Esophagus (tissue), 2 donors: ENCODE results near the gene C1orf21. TPM values are rescaled to one million over a fixed set of nuclear protein-coding genes. Genes with fewer than 3 reads are reported as not detected.

Source experiments
- H3K27ac ChIP-seq, 2 donors: one replicate each; pipeline ENCODE4 v1.5.1; 2013; ENCODE audit warnings: low read depth in 2 of 2, mild to moderate bottlenecking in 2 of 2, inconsistent platforms in 1 of 2, low read length in 1 of 2, moderate library complexity in 1 of 2
- H3K27me3 ChIP-seq, 2 donors: one replicate each; pipeline ENCODE4 v1.6.1; 2013; ENCODE audit warnings: low read length in 2 of 2, control low read depth in 1 of 2, mild to moderate bottlenecking in 1 of 2; ENCODE audit not compliant: insufficient read depth in 2 of 2, control insufficient read depth in 1 of 2
- H3K36me3 ChIP-seq, 2 donors: one replicate each; pipeline ENCODE4 v1.6.1; 2013; ENCODE audit warnings: low read length in 1 of 2; ENCODE audit not compliant: control insufficient read depth in 2 of 2, insufficient read depth in 2 of 2
- H3K4me1 ChIP-seq, 2 donors: one replicate each; pipeline ENCODE4 v1.6.1; 2013; ENCODE audit warnings: low read length in 1 of 2; ENCODE audit not compliant: control insufficient read depth in 2 of 2, insufficient read depth in 2 of 2
- H3K4me3 ChIP-seq, 2 donors: one replicate each; pipeline ENCODE4 v1.5.1; 2013; ENCODE audit warnings: low read length in 2 of 2, mild to moderate bottlenecking in 2 of 2, low read depth in 1 of 2, moderate library complexity in 1 of 2
- H3K9me3 ChIP-seq, 2 donors: one replicate each; pipeline ENCODE4 v1.6.1; 2013; ENCODE audit warnings: mild to moderate bottlenecking in 2 of 2, low read depth in 1 of 2, low read length in 1 of 2, moderate library complexity in 1 of 2; ENCODE audit not compliant: control insufficient read depth in 2 of 2, insufficient read depth in 1 of 2
- WGBS, 2 donors: extraction: QIAGEN DNeasy Blood & Tissue Kit; methylation state at CpG; one replicate each; pipeline ENCODE4 v1.1.7; 2013; 5-methylcytosine and 5-hydroxymethylcytosine counted together
- polyA plus RNA-seq, 2 donors: library from polyadenylated mRNA; stranded (reverse); fragments of 200-250 nt; gene quantifications; one replicate each; pipeline ENCODE4 v1.2.3, GENCODE V29; 2013
- donor health status: healthy with polysubstance abuse.
- donor health status: Bipolar disorder and iron deficiency.

Gene C1orf21
- polyA plus RNA-seq, 2 donors = 26.8 to 29.7 TPM

GRCh38 chr1:184639205-184639604 is 252.4 kb downstream of the C1orf21 start:
- Histone ChIP-seq H3K36me3 (no peaks in the 10 kb centered on the region), H3K27me3 (no peaks in the 10 kb centered on the region), H3K9me3 (no peaks in the 10 kb centered on the region), H3K4me1 (peaks cover 3 to 9% of the 10 kb centered on the region in 2 donors), H3K4me3 (no peak overlapping the region), H3K27ac (no peak overlapping the region)
- WGBS, 2 donors = 77 to 90% methylated on average over 2 of the region's 2 CpGs

- H3K4me1 ChIP-seq = peaks cover 0 to 2% of the 10 kb centered on the region in 2 donors
- H3K9me3 ChIP-seq = no peaks in the 10 kb centered on the region
- no peak overlapping the region for H3K4me3 ChIP-seq
- H3K27me3 ChIP-seq = no peaks in the 10 kb centered on the region
- 83 to 93% methylated on average over 3 of the region's 3 CpGs for WGBS, 2 donors
- H3K36me3 ChIP-seq = no peaks in the 10 kb centered on the region
- H3K27ac ChIP-seq = no peak overlapping the region
Observed at GRCh38 chr1:184640505-184640904, 253.7 kb downstream of the C1orf21 start.

DNA sequence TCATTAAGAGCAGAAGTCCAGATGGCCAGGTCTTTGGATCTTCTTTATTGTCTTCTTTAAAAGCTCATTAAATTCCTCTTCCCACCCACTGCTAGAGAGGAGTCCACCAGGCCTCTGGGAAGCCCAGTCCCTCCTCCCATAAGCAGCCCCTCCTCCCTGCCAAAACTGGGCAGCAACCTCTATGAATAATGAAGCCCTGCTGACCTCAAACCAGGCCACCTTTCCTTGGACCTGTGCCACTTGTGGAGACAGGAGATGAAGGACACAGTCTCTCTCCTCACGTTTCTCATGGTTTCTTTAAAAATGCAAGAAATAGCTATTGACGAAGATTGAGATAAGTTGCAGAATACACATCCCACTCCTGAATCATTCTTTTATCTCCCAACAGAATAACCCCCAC is 255.1 kb downstream of the C1orf21 start:
- no peaks in the 10 kb centered on the region for H3K27me3 ChIP-seq
- no peak overlapping the region for H3K4me3 ChIP-seq
- H3K4me1 ChIP-seq = no peaks in the 10 kb centered on the region
- H3K36me3 ChIP-seq = no peaks in the 10 kb centered on the region
- H3K27ac ChIP-seq = no peak overlapping the region
- whole genome bisulfite sequencing, 2 donors = 82% methylated on average over 2 of the region's 2 CpGs
- no peaks in the 10 kb centered on the region for H3K9me3 ChIP-seq

- Histone ChIP-seq H3K36me3 (no peaks in the 10 kb centered on the region), H3K4me3 (no peak overlapping the region), H3K27ac (no peak overlapping the region), H3K4me1 (peaks cover 0 to 3% of the 10 kb centered on the region in 2 donors), H3K27me3 (no peaks in the 10 kb centered on the region), H3K9me3 (no peaks in the 10 kb centered on the region)
- WGBS, 2 donors = 20 to 29% methylated on average over 1 of the region's 1 CpG
Observed at GRCh38 chr1:184643661-184644060, 256.8 kb downstream of the C1orf21 start.

DNA sequence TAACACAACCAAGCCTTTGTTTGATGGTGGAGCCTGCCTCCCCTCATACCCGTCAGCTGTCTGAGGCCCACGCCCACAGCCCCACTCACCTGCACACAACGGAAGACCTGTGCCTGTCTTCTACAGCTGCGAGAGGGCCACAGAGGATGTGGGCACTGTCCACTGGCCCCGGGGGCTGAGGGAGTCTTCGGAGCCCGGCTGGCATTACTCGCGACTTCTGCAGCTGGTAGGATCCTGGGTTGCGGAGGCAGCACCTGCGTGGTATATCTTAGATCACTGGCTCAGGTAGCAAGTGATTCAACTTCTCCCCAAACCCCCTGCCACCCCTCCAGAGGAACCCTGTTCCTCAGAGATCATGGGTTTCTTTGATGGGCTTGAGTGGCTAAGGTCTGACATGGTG is 257.9 kb downstream of the C1orf21 start:
- Histone ChIP-seq H3K27me3 (no peaks in the 10 kb centered on the region), H3K9me3 (no peaks in the 10 kb centered on the region), H3K4me3 (no peak overlapping the region), H3K36me3 (no peaks in the 10 kb centered on the region), H3K27ac (no peak overlapping the region), H3K4me1 (peaks cover 0 to 3% of the 10 kb centered on the region in 2 donors)
- WGBS, 2 donors = 91 to 96% methylated on average over 11 of the region's 11 CpGs

- Histone ChIP-seq H3K9me3 (no peaks in the 10 kb centered on the region), H3K4me1 (peaks cover 0 to 3% of the 10 kb centered on the region in 2 donors), H3K27ac (no peak overlapping the region), H3K4me3 (no peak overlapping the region), H3K36me3 (no peaks in the 10 kb centered on the region), H3K27me3 (no peaks in the 10 kb centered on the region)
- WGBS, 2 donors = 76 to 84% methylated on average over 3 of the region's 3 CpGs
Observed at GRCh38 chr1:184646178-184646701, 259.4 kb downstream of the C1orf21 start.

DNA sequence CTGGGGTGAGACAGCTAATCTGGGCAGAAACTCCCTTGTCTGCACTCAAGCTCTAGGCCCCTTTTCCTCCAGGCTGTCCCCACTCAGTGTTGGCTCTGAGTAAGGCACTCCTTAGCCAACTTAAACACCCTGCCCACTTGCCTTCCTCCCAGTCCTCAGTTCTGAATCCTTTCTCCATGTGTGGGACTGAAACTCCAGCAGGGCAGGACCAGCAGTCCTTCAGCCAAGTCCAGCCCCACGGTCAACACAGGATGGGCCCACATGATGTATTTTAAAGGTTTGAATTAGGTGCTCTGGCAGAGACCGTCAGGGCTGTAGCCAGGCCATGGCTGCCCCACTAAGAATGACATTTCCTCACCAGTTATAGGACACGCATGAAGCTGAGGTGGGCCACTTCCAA is 260.0 kb downstream of the C1orf21 start:
- peaks cover 0 to 3% of the 10 kb centered on the region in 2 donors for H3K4me1 ChIP-seq
- H3K36me3 ChIP-seq = no peaks in the 10 kb centered on the region
- H3K27me3 ChIP-seq = no peaks in the 10 kb centered on the region
- no peak overlapping the region for H3K4me3 ChIP-seq
- no peaks in the 10 kb centered on the region for H3K9me3 ChIP-seq
- H3K27ac ChIP-seq = no peak overlapping the region
- 91 to 93% methylated on average over 3 of the region's 3 CpGs for WGBS, 2 donors

DNA sequence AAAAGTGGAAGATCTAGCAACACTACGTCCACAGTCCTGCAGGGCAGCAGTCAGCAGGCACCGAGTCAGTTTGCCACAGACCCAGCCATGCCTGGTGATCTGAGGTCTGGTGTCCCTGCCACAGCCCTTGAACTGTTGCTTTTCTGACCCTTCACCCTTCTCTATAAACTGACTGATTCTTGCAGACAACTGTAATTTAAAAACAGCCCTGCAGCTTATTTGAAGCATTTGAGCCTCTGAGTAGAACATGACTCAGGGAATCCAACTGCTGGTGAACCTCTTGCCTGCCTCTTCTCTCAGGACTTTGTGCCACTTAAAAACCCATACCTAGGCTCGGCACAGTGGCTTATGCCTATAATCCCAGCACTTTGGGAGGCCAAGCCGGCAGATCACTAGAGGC is 260.6 kb downstream of the C1orf21 start:
- Histone ChIP-seq H3K9me3 (no peaks in the 10 kb centered on the region), H3K27me3 (no peaks in the 10 kb centered on the region), H3K4me3 (no peak overlapping the region), H3K36me3 (no peaks in the 10 kb centered on the region), H3K27ac (no peak overlapping the region), H3K4me1 (peaks cover 0 to 3% of the 10 kb centered on the region in 2 donors)
- 85 to 87% methylated on average over 4 of the region's 4 CpGs for WGBS, 2 donors

DNA sequence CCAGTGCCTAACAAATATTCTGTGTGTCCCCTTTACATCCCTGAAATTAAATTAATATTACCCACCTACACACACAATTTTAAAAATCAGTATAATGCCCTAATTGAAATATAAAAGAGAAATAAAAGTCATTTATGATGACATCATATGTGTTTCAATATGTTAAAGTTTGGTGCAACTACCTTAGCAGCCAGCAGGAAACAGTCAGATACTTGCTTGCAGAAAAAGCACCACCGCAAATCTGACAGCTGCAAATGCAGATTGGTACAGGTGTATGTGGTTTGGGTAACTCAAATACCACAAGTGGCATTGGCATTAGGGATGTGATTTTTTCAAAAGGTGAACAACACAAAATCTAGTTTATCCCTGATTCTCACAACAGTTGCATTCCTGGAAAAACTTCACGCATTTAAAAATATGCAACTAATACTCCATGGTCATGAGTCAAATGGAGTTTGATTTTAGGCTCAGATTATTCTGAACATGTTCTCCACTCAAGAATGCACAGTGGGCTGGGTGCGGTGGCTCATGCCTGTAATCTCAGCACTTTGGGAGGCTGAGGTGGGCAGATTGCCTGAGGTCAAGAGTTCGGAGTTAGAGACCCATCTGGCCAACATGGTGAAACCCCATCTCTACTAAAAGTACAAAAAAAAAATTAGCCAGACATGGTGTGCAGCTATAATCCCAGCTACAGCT is 261.5 kb downstream of the C1orf21 start:
- WGBS, 2 donors = 89 to 94% methylated on average over 4 of the region's 4 CpGs
- Histone ChIP-seq H3K27ac (no peak overlapping the region), H3K4me1 (peaks cover 0 to 3% of the 10 kb centered on the region in 2 donors), H3K9me3 (no peaks in the 10 kb centered on the region), H3K27me3 (no peaks in the 10 kb centered on the region), H3K4me3 (no peak overlapping the region), H3K36me3 (no peaks in the 10 kb centered on the region)

DNA sequence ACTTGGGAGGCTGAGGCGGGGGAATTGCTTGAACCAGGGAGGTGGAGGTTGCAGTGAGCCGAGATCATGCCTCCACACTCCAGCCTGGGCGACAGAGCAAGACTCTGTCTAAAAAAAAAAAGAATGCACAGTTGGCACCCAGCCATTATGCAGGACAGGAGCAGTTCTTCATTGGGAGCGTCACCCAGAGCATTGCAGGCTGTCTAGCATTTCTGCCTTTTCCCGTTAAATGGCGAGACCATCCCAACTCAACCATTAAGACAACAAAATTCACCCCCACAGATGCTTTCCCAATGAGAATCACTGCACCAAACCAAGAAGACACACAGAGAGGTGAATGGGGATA is 262.0 kb downstream of the C1orf21 start:
- 78 to 82% methylated on average over 6 of the region's 6 CpGs for WGBS, 2 donors

More for the DNA sequence above, 262.0 kb downstream of the C1orf21 start:
- no peak overlapping the region for H3K27ac ChIP-seq
- H3K9me3 ChIP-seq = no peaks in the 10 kb centered on the region
- no peak overlapping the region for H3K4me3 ChIP-seq
- H3K27me3 ChIP-seq = no peaks in the 10 kb centered on the region
- no peaks in the 10 kb centered on the region for H3K36me3 ChIP-seq
- peaks cover 0 to 3% of the 10 kb centered on the region in 2 donors for H3K4me1 ChIP-seq
